ENCODE data around the gene VPS25. TPM values are rescaled to one million over a fixed set of nuclear protein-coding genes. Genes with fewer than 3 reads are reported as not detected.
A peak's percentile ranks its signal among the peaks of the same experiment; 100 is the strongest.

Gene VPS25
- total and polyA plus RNA-seq, 9 of the 15 experiments (the other 6 are each of a cell fraction or from before 2014, with no cell fraction given), result 123 to 352 (median 180) TPM

GRCh38 chr17:42779936-42780850 is 6.9 kb downstream of the VPS25 start, which contains the start of gene WNK4 (continued):
- TF ChIP-seq BACH1 (tag; IDR thresholded peaks at IDR 0.05) (no peak), BHLHE40 (IDR thresholded peaks at IDR 0.05; ENCODE audit: low read length) (peak; percentile 44; the same call in 1 of the 2 replicates), HLTF (IDR thresholded peaks at IDR 0.05) (peak; percentile 39; the same call in 1 of the 2 replicates), CLOCK (CRISPR knock-in tag; IDR thresholded peaks at IDR 0.05; ENCODE audit: borderline replicate concordance) (no peak), BDP1 (IDR thresholded peaks at IDR 0.05; ENCODE audit: insufficient read depth, insufficient read length) (no peak), POLR2AphosphoS5 (IDR thresholded peaks at IDR 0.05; ENCODE audit: control insufficient read depth, insufficient read depth, low read depth, low read length) (peak; percentile 92), ZNF253 (CRISPR knock-in tag; conservative IDR thresholded peaks at IDR 0.05) (no peak), PKNOX1 (IDR thresholded peaks at IDR 0.05) (peak; percentile 15; the same call in 1 of the 2 replicates), ZBTB43 (CRISPR knock-in tag; IDR thresholded peaks at IDR 0.05) (no peak), MLLT1 (IDR thresholded peaks at IDR 0.05) (no peak; a peak in 1 of 4 replicates), RCOR1 (IDR thresholded peaks at IDR 0.05; ENCODE audit: borderline replicate concordance in 1 of 2, low read depth in 2 of 2, low read length in 2 of 2) (peak; percentile 12 to 90; a peak in 3 of 4 replicates), MXD1 (CRISPR knock-in tag; IDR thresholded peaks at IDR 0.05; ENCODE audit: borderline replicate concordance, poor library complexity, severe bottlenecking) (no peak), ZKSCAN8 (CRISPR knock-in tag; IDR thresholded peaks at IDR 0.05) (no peak), HMGN3 (IDR thresholded peaks at IDR 0.05; ENCODE audit: borderline replicate concordance, extremely low read depth, insufficient read length, low read depth, low read length) (peak; percentile 70), ATF3 (IDR thresholded peaks at IDR 0.05) (0 out of 2 replicates have a peak, but pooled peaks have one; percentile 13), ATF3 (CRISPR knock-in tag; conservative IDR thresholded peaks at IDR 0.05) (no peak)
